SJSA1 (cell line): Measurements from ENCODE around the gene TTBK1. TPM values are rescaled to one million over a fixed set of nuclear protein-coding genes. Genes with fewer than 3 reads are reported as not detected.

Experiments used
- DNase-seq, 2 experiments: peaks; one replicate each; pipeline ENCODE4 v3.0.0-alpha.2; 2015 to 2020; ENCODE audit warnings: low spot score in 2 of 2, low read depth in 1 of 2
- H3K27ac ChIP-seq: fragments of 250-450 bp; sonication (Bioruptor Pico); 2 replicates; pipeline ENCODE4 v1.5.1; 2020; ENCODE audit warnings: mild to moderate bottlenecking, moderate library complexity
- H3K27me3 ChIP-seq: fragments of 250-450 bp; sonication (Bioruptor Pico); replicated peaks from 2 replicates; pipeline ENCODE4 v1.5.1; 2020; ENCODE audit warnings: mild to moderate bottlenecking, moderate library complexity
- H3K36me3 ChIP-seq: fragments of 250-450 bp; sonication (Bioruptor Pico); 2 replicates; pipeline ENCODE4 v1.5.1; 2020; ENCODE audit warnings: mild to moderate bottlenecking
- H3K4me1 ChIP-seq: fragments of 250-450 bp; sonication (Bioruptor Pico); replicated peaks from 2 replicates; pipeline ENCODE4 v1.6.1; 2021; ENCODE audit warnings: mild to moderate bottlenecking
- H3K4me3 ChIP-seq: fragments of 250-450 bp; sonication (Bioruptor Pico); 2 replicates; pipeline ENCODE4 v1.5.1; 2020; ENCODE audit warnings: mild to moderate bottlenecking
- H3K9me3 ChIP-seq: fragments of 250-450 bp; sonication (Bioruptor Pico); replicated peaks from 2 replicates; pipeline ENCODE4 v1.5.1; 2020; ENCODE audit warnings: mild to moderate bottlenecking
- total RNA-seq: library from RNA; depleted of rRNA; stranded (reverse); fragments of >200 nt; shearing (Covaris generic); gene quantifications from 2 replicates; pipeline ENCODE4 v1.2.3, GENCODE V29; 2014

Gene TTBK1
- total RNA-seq, 1 experiment from 2014 or later, result not detected

DNA sequence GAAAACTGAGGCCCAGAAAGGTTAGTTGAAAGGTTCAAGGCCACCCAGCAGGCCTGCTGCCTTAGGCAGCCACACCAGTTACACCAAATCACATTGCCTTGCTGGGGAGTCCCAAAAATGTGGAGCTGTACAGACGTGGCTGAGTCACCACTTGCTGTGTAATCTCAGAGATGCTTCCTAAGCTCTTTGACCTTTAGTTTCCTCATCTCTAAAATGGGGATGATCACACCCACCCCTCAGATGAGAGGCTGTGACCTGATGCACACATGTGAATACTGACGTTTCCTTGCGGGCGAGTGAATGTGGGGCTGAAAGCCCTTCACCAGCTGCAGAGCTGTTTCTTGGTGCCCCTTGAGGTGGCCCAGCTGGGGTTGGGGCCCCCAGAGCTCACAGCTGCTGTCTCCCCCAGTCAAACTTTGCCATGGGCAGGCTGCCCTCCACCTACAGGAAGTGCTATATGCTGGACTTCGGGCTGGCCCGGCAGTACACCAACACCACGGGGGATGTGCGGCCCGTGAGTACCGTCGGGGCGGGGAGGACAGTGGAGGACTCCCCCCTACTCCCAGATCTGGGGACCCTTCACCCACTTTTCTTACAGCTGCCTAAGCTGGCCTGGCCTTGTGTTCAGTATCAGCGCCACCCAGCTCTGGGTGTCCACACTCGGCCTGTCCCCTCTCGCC lies 11.0 kb downstream of the TTBK1 start:
- no peaks in the 10 kb centered on the region for H3K36me3 ChIP-seq
- no peak overlapping the region for H3K27ac ChIP-seq
- H3K4me3 ChIP-seq, result no peak overlapping the region
- peaks cover 17% of the 10 kb centered on the region for H3K27me3 ChIP-seq
- no peaks in the 10 kb centered on the region for H3K9me3 ChIP-seq
- no peak for DNase-seq
- H3K4me1 ChIP-seq, result no peaks in the 10 kb centered on the region

DNA sequence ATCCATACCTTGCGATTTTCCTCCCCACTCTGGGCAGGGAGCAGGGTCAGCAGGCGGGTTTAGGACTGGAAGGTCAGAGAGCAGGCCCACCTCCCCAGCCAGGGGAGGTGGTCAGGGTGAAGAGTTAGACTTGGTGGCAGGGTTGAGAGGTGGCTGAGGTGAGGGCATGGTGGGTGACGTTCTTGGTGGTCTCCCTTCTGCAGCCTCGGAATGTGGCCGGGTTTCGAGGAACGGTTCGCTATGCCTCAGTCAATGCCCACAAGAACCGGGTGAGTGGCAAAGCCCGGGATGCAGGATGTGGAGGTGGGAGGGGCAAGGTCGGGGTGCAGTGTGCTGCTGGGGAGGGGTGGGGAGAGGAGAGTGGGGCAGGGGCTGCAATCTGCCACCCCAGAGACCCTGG lies 11.6 kb downstream of the TTBK1 start:
- no peak for DNase-seq
- H3K36me3 ChIP-seq, result no peaks in the 10 kb centered on the region
- peaks cover 17% of the 10 kb centered on the region for H3K27me3 ChIP-seq
- no peak overlapping the region for H3K27ac ChIP-seq
- H3K4me1 ChIP-seq, result no peaks in the 10 kb centered on the region
- no peak overlapping the region for H3K4me3 ChIP-seq
- no peaks in the 10 kb centered on the region for H3K9me3 ChIP-seq

DNA sequence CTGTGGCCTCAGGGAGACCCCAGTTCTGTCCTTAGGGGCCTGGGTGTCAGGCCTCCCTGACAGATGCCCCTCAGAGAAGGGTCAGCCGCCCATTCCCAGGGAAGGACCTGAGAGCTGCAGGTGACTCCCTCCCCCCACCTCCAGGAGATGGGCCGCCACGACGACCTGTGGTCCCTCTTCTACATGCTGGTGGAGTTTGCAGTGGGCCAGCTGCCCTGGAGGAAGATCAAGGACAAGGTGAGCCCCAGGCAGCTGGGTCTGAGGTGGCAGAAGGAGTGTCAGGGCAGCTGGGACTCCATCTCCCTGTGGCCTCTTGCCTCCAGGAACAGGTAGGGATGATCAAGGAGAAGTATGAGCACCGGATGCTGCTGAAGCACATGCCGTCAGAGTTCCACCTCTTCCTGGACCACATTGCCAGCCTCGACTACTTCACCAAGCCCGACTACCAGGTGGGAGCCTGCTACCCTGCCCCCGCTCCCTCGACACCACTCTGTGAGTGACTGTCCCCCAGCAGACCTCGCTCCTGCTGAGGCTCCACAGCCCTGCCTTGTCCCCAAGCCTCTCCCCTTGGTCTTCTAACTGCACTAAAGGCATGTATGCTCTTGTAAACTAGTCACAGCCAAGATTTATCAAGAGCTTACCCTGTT lies 12.2 kb downstream of the TTBK1 start:
- Histone ChIP-seq H3K27me3 (peaks cover 15% of the 10 kb centered on the region), H3K4me1 (no peaks in the 10 kb centered on the region), H3K27ac (no peak overlapping the region), H3K4me3 (no peak overlapping the region), H3K36me3 (no peaks in the 10 kb centered on the region), H3K9me3 (no peaks in the 10 kb centered on the region)
- no peak for DNase-seq

DNA sequence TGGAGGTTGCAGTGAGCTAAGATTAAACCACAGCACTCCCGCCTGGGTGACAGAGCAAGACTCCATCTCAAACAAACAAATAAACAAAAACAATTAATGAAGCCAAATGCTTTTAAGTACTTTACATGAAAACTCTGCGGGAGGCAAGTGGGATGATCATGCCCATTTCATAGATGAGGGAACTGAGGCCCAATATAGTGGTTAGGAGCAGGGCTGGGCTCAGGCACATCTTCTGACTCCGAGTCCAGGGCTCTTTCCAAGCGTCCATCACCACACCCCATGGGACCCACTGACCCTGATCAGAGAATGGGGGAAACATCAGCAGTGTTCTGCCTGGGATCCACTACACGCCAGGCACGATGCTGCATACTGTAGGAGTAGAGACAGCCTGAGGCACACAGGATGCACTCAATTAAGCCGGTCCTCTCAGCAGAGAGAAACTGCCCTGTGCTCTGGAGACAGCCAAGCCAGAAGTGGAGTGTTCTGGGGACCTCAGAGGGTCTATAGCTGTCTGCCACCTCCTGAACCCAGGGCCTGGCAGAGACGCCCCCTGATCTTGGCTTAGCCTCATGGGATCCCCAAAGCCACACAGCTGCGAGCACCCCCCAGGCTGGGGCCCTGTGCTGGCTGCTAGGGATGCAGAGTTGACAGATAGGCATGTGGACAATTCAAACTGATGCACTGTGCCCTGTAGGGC lies 13.5 kb downstream of the TTBK1 start:
- Histone ChIP-seq H3K27ac (no peak overlapping the region), H3K4me1 (no peaks in the 10 kb centered on the region), H3K9me3 (no peaks in the 10 kb centered on the region), H3K36me3 (no peaks in the 10 kb centered on the region), H3K27me3 (peaks cover 2% of the 10 kb centered on the region), H3K4me3 (no peak overlapping the region)
- no peak for DNase-seq

GRCh38 chr6:43257367-43258145 lies 14.3 kb downstream of the TTBK1 start:
- H3K27me3 ChIP-seq, result no peaks in the 10 kb centered on the region
- H3K9me3 ChIP-seq, result no peaks in the 10 kb centered on the region
- DNase-seq, result no peak
- H3K36me3 ChIP-seq, result no peaks in the 10 kb centered on the region
- H3K4me1 ChIP-seq, result no peaks in the 10 kb centered on the region
- H3K4me3 ChIP-seq, result no peak overlapping the region
- H3K27ac ChIP-seq, result no peak overlapping the region

GRCh38 chr6:43258180-43258579 lies 14.9 kb downstream of the TTBK1 start:
- no peaks in the 10 kb centered on the region for H3K4me1 ChIP-seq

GRCh38 chr6:43258807-43259686 lies 15.8 kb downstream of the TTBK1 start:
- Histone ChIP-seq H3K4me1 (no peaks in the 10 kb centered on the region), H3K27ac (no peak overlapping the region), H3K36me3 (no peaks in the 10 kb centered on the region), H3K4me3 (no peak overlapping the region), H3K27me3 (no peaks in the 10 kb centered on the region), H3K9me3 (no peaks in the 10 kb centered on the region)
- no peak for DNase-seq

More at GRCh38 chr6:43258180-43258579, 14.9 kb downstream of the TTBK1 start:
- Histone ChIP-seq H3K27me3 (no peaks in the 10 kb centered on the region), H3K36me3 (no peaks in the 10 kb centered on the region), H3K27ac (no peak overlapping the region), H3K9me3 (no peaks in the 10 kb centered on the region), H3K4me3 (no peak overlapping the region)
- DNase-seq, result no peak

DNA sequence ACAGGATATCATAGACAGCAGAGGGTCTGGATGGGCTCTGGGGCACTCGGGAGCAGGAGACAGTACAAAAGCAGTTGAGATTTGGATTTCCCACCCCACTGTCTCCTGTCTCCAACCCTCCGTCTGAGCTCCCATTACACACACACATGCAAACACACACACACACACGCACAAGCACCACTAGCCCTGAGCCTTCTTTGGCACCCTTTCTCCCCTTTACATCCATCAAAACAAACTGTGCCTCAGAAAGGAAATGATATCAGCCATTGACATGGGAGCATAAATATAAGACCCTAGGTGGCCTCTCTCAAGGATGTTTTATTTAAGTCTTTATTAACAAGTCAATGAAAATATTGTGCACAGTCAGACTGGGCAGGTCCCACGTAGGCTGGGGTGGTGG lies 17.5 kb downstream of the TTBK1 start:
- Histone ChIP-seq H3K27me3 (no peaks in the 10 kb centered on the region), H3K4me1 (no peaks in the 10 kb centered on the region), H3K27ac (no peak overlapping the region), H3K9me3 (no peaks in the 10 kb centered on the region), H3K4me3 (no peak overlapping the region), H3K36me3 (no peaks in the 10 kb centered on the region)
- DNase-seq, result no peak

DNA sequence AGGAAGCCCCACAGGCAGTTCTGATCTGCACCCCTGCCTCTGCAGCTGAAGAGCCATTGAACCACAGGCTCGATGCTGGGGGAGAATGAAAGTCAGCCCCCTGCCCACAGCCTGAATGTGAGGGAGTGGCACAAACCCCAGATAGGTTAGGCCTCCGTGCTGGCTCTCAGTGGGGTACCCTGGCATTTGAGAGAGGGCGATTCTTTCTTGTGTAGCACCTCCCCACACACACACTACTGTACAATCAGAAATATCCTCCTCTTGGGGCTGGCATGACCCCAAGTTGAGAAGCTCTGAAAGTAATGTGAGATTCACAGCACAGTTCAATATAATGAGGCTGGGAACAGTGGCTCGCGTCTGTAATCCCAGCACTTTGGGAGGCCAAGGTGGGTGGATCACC lies 17.9 kb downstream of the TTBK1 start:
- no peaks in the 10 kb centered on the region for H3K4me1 ChIP-seq
- no peaks in the 10 kb centered on the region for H3K36me3 ChIP-seq
- no peak overlapping the region for H3K27ac ChIP-seq
- no peak for DNase-seq
- 0 out of 2 replicates have a peak, but pooled peaks cover 1% of the 10 kb centered on the region for H3K27me3 ChIP-seq
- no peaks in the 10 kb centered on the region for H3K9me3 ChIP-seq
- H3K4me3 ChIP-seq, result no peak overlapping the region

- Histone ChIP-seq H3K27me3 (0 out of 2 replicates have a peak, but pooled peaks cover 3% of the 10 kb centered on the region), H3K4me3 (no peak overlapping the region), H3K36me3 (no peaks in the 10 kb centered on the region), H3K9me3 (no peaks in the 10 kb centered on the region), H3K27ac (no peak overlapping the region), H3K4me1 (no peaks in the 10 kb centered on the region)
- DNase-seq, result no peak
Observed at GRCh38 chr6:43262000-43262779, 18.9 kb downstream of the TTBK1 start.

- Histone ChIP-seq H3K4me3 (no peak overlapping the region), H3K27ac (no peak overlapping the region), H3K27me3 (0 out of 2 replicates have a peak, but pooled peaks cover 3% of the 10 kb centered on the region), H3K9me3 (no peaks in the 10 kb centered on the region), H3K36me3 (no peaks in the 10 kb centered on the region), H3K4me1 (no peaks in the 10 kb centered on the region)
- DNase-seq, result no peak
Observed at GRCh38 chr6:43262780-43263313, 19.6 kb downstream of the TTBK1 start.
